Measurements from ENCODE around the gene DLK1. TPM values are rescaled to one million over a fixed set of nuclear protein-coding genes. Genes with fewer than 3 reads are reported as not detected.

Gene DLK1
- polyA plus RNA-seq, 2 of the 4 experiments (the other 2 are of a cell fraction) = 0.06 TPM; not detected in 1

- H3K9me3 ChIP-seq = peaks cover 3% of the 10 kb centered on the region; the same call in 1 of the 3 replicates
- no peak overlapping the region for H3K4me2 ChIP-seq
- ATAC-seq (no peak), DNase-seq (ENCODE audit: low read depth in 1 of 2, low spot score in 1 of 2) (no peak), FAIRE-seq (no peak)
- no peak overlapping the region for H3K27ac ChIP-seq
- TF ChIP-seq CHD2 (IDR thresholded peaks at IDR 0.05; ENCODE audit: low read length, partially characterized antibody) (no peak), CEBPB (IDR thresholded peaks at IDR 0.05) (no peak), TP53 (CRISPR knock-in tag; IDR thresholded peaks at IDR 0.05) (no peak), CTCF (IDR thresholded peaks at IDR 0.05) (no peak), NR3C1 (IDR thresholded peaks at IDR 0.05) (no peak), HES2 (IDR thresholded peaks at IDR 0.05) (no peak), PBX3 (IDR thresholded peaks at IDR 0.05) (no peak), FOSB (CRISPR knock-in tag; IDR thresholded peaks at IDR 0.05) (no peak), RAD21 (conservative IDR thresholded peaks at IDR 0.05 in 1 of 2, IDR thresholded peaks at IDR 0.05 in 1 of 2) (no peak)
- POLR2A ChIA-PET = no interaction called here
- no peak overlapping the region for H3K4me3 ChIP-seq
- CTCF ChIA-PET = interaction anchor here (2.5 kb wide), 1 partner anchor 11 kb away, joined by 7 read pairs; no protein-coding TSS in a partner anchor
- no peaks in the 10 kb centered on the region for H3K4me1 ChIP-seq
- 0% methylated on average over 1 of the region's 1 CpG for WGBS (ENCODE audit: missing lambda C conversion rate)
Measured at GRCh38 chr14:100754020-100754419, 27.3 kb downstream of the DLK1 start.

- no peaks in the 10 kb centered on the region for H3K4me1 ChIP-seq
- no peak for ATAC-seq
- CTCF ChIA-PET = interaction anchor here (1.1 kb wide), 1 partner anchor 14 kb away, joined by 3 read pairs; no protein-coding TSS in a partner anchor
- no peak overlapping the region for H3K27ac ChIP-seq
- peaks cover 3% of the 10 kb centered on the region; the same call in 1 of the 3 replicates for H3K9me3 ChIP-seq
- DNase-seq (ENCODE audit: low read depth in 1 of 2, low spot score in 1 of 2) = no peak
- WGBS (ENCODE audit: missing lambda C conversion rate) = 66% methylated on average over 1 of the region's 1 CpG
- peak; percentile 78 for FAIRE-seq
- TF ChIP-seq PHF8 (IDR thresholded peaks at IDR 0.05; ENCODE audit: borderline replicate concordance, low read depth) = no peak
- TF ChIP-seq BHLHE40 (IDR thresholded peaks at IDR 0.05; ENCODE audit: low read depth, low read length) = no peak
- TF ChIP-seq NR3C1 (IDR thresholded peaks at IDR 0.05) = no peak
- TF ChIP-seq FOXS1 (CRISPR knock-in tag; IDR thresholded peaks at IDR 0.05) = no peak
- TF ChIP-seq FOSL2 (IDR thresholded peaks at IDR 0.05) = no peak
- peak; percentile 72 for TF ChIP-seq FOSL2 (CRISPR knock-in tag; IDR thresholded peaks at IDR 0.05)
- no peak for TF ChIP-seq ATOH8 (CRISPR knock-in tag; IDR thresholded peaks at IDR 0.05; ENCODE audit: low read depth)
- TF ChIP-seq CBX8 (IDR thresholded peaks at IDR 0.05) = no peak
- TF ChIP-seq GATA3 (IDR thresholded peaks at IDR 0.05; ENCODE audit: borderline replicate concordance) = no peak
- TF ChIP-seq FOSB (CRISPR knock-in tag; IDR thresholded peaks at IDR 0.05) = no peak
- no peak overlapping the region for H3K4me2 ChIP-seq
- no peak overlapping the region for H3K4me3 ChIP-seq
- POLR2A ChIA-PET = no interaction called here
Measured at GRCh38 chr14:100755649-100756048, 29.0 kb downstream of the DLK1 start.

- CTCF ChIA-PET = interaction anchor here (0.6 to 0.9 kb wide), 2 partner anchors 114 to 344 kb away, joined by 3 read pairs; no protein-coding TSS in a partner anchor
- FAIRE-seq = peak; percentile 89
- H3K27ac ChIP-seq = peak overlapping the region; percentile 57 to 72; a peak in 5 of 6 replicates
- no peak for TF ChIP-seq FOXS1 (CRISPR knock-in tag; IDR thresholded peaks at IDR 0.05)
- no peak for TF ChIP-seq NR3C1 (IDR thresholded peaks at IDR 0.05)
- TF ChIP-seq USF2 (IDR thresholded peaks at IDR 0.05) = no peak
- TF ChIP-seq FOSL2 (IDR thresholded peaks at IDR 0.05) = peak; percentile 22; the same call in 1 of the 2 replicates
- peak; percentile 81 for TF ChIP-seq FOSL2 (CRISPR knock-in tag; IDR thresholded peaks at IDR 0.05)
- TF ChIP-seq RFX5 (IDR thresholded peaks at IDR 0.05) = no peak
- TF ChIP-seq PHF8 (IDR thresholded peaks at IDR 0.05; ENCODE audit: borderline replicate concordance, low read depth) = no peak
- TF ChIP-seq RCOR1 (IDR thresholded peaks at IDR 0.05; ENCODE audit: low read depth, low read length) = no peak
- peak; percentile 30; the same call in 1 of the 2 replicates for TF ChIP-seq JUNB (IDR thresholded peaks at IDR 0.05)
- no peak overlapping the region for H3K4me3 ChIP-seq
- H3K4me1 ChIP-seq = peaks cover 17% of the 10 kb centered on the region
- POLR2A ChIA-PET = no interaction called here
- WGBS (ENCODE audit: missing lambda C conversion rate) = 27% methylated on average over 3 of the region's 3 CpGs
- peak in 1 of 2 experiments; percentile 59; a peak in 3 of 6 replicates for ATAC-seq
- peaks cover 5% of the 10 kb centered on the region; the same call in 2 of the 3 replicates for H3K9me3 ChIP-seq
- peak overlapping the region; percentile 41 for H3K4me2 ChIP-seq
- peak in 1 of 2 experiments; percentile 24 for DNase-seq (ENCODE audit: low read depth in 1 of 2, low spot score in 1 of 2)
Measured at GRCh38 chr14:100761481-100761880, 34.8 kb downstream of the DLK1 start.

Data from A549 (cell line).